SW480 (cell line): Measurements from ENCODE around the gene RSRC1.
"Not testable (repeated sequence)": the region's sequence is repeated elsewhere in the genome, so short reads cannot be mapped to it uniquely, and the experiment has no call there.

Experiments
- DNase-seq: peaks from one replicate; pipeline ENCODE4 v3.0.0-alpha.2; 2016; ENCODE audit warnings: low spot score

RSRC1 gene

DNA sequence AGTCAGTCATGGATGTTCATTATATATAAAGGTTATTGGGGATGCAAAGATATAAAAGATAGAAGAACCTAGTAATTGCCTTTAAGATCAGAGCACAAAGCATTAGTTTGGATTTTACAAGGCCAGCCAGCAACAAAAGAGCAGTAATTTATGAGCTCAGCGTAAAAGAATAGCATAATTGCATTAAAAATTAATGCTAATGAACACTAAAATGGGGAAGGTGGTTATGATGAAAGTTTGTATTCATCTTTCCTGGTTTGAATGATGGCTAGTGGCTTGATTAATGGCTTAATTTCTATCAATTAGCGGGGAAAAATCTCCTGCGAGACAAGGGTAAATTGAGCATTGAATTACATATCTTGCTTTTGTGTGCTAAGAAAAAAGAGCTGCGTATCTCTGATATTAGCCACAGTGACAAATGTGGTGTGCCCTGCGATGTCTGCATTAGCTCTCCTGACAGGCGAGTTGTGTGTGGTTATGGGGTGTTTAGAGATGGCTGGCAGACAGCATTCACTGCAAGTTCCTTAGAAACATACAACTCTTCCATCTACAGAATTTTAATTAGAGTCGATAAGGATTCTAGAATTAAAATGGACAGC is 418.3 kb downstream of the RSRC1 start:
- DNase-seq, result no peak

DNA sequence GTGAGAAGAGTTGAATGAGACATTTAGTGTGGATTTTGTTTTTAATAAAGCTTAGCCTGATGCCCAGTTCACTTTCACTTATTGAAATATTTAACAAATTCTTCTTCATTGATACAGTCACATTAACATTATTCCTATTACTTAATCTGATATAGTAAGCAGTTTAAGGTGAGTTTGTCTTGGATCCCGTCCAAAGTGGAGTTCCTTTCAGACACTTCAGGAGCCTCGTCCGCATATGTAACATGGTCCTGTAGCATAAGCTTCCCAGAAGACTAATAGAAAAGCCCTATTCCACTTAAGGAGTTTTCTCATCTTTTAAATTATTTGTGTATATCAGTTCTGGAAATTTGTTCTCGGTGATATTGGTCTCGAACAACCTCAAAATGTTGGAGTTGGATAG is 421.4 kb downstream of the RSRC1 start:
- no peak for DNase-seq

DNA sequence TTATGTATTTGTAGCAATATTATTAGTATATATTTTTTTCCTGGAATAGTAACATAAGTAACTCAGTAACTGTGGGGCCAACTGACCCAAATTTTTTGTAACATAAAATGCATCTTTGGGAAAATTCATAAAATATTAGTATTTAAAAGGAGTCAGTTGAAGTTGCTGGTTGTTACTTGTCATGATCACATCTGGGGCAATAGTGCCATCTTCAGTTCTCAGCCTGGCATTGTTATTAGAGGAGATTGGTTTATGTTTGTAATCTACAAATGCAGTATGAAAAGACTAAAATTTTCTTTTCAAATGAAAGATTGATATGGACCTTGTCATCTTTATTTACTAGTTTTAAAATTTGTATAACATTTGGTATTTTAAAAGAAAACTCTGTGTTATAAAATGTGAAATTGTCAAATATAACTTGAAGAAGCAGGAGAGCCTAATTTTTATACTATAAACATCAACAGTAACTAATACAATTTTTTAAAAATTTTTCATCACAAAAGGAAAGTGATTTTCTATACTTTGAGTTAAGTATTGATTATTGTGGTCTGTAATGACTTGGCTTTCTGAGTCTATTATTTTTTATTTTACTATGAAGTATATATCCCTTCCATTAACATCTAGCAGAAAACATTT is 422.3 kb downstream of the RSRC1 start:
- peak; percentile 55 for DNase-seq

DNA sequence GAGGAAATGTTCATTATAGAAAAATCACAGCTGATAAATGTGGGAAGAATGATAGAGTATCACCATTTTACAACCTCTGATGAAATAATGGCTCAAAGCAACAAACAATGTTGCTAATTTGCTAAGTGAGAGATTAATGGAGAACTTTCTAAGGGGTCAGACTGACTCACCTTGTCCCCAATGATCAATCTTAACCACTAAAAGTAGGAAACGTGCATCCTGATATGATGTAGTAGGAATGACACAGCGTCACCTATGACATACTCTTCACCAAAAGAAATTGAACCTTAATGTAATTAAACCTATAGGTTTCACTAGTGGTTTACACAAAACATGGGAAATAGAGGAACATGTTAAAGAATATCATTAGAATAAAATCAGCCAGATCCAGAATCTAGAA is 426.0 kb downstream of the RSRC1 start:
- DNase-seq, result no peak

DNA sequence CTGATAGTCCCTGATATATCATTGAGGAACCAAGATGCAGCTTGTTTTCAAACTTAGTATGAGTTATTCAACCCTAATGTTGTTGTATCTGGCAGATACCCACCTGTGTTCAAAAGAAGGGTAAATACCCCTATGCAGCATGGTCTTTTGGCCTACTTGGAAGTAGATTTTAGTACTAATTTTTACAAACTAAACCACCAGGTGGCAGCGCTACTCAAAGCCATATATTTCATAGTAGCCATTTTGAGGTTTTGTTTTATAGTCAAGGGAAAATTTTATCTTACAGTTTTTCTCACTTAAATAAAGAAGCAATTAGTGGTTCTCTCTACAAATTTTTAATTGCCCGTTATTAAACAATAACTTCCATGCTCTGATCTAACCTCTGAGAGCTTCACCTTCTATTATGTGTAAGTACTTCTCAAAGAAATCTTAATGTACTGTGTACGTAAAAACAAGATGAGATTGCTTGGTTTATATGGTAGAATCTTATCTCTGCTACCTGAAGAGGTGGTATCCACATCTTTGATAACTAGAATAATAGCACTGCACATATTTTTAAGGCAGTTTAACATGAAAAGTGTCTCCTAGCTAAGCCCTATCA is 429.6 kb downstream of the RSRC1 start:
- peak; percentile 48 for DNase-seq

DNA sequence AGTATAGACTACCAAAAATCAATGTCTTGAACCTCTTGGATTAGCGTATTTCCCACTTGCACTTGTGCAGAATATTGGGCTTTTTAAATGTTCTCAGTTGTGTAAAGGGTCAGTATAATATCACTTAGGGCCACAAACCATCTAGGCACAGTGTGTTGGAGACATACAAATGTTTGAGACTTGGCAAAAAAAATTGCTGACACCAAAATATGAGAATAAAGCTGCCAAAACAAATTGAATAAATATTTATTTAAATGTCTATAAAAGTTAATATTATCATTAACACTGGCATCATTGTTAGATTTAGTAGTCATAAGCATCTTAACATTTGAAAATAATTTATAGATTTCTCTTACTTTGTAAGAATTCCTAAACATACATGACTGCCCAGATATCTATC is 430.2 kb downstream of the RSRC1 start:
- DNase-seq, result no peak

DNA sequence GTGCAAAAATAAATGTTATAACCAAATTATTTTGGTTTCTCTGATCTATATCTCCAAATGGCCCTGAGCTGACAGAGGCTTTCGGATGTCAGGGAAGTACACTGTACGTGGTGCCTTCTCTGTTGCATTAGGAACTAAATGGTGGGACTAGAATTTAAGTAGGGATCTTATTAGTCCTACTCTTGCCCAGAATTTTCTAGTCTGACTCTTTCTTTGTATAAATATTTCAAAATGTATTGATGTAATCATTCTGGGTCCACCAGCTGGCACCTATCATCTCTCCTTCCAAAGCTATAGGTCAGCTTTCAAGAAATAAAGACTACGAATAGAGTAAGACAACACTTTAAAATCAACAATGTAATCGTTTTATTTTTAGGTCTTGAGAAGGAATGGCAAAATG is 438.8 kb downstream of the RSRC1 start:
- no peak for DNase-seq

DNA sequence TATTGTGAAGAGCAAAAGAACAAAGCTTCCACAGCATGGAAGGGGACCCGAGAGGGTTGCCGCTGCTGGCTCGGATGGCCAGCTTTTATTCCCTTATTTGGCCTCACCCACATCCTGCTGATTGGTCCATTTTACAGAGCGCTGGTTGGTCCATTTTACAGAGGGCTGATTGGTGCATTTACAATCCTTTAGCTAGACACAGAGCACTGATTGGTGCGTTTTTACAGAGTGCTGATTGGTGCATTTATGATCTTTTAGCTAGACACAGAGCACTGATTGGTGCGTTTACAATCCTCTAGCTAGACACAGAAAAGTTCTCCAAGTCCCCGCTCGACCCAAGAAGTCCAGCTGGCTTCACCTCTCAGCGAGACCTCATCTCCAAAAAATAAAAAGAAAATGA is 440.0 kb downstream of the RSRC1 start:
- not testable (repeated sequence) for DNase-seq

DNA sequence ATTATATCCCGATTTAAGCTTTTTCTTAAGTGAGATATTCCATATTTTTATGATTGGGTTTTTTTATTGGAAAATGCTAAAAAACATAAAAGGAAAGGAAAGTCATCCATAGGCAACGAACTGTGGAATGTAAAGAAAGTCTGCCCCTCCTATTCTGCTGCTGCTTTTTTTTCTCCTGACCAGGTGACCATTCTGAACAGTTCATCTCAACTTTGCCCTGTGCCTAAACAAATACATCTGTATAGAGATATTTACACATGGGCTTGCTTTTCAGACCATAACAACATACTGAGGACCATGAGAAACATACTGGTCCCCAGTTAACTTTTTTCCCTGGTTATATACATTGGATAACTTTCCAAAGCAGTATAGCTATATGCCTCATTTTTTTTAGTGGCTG is 442.2 kb downstream of the RSRC1 start:
- DNase-seq, result no peak

DNA sequence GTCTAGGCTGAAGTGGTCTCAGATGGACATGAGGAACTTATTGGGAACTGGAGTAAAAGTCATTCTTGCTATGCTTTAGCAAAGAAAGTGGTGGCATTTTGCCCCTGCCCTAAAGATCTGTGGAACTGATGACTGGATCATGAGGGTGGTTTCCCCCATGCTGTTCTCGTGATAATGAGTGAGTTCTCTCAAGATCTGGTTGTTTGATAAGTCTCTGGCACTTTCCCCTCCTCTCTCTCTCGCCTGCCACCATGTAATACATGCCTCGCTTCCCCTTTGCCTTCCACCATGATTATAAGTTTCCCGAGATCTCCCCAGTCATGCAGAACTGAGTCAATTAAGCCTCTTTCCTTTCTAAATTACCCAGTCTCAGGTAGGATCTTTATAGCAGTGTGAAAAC is 449.6 kb downstream of the RSRC1 start:
- DNase-seq, result no peak

DNA sequence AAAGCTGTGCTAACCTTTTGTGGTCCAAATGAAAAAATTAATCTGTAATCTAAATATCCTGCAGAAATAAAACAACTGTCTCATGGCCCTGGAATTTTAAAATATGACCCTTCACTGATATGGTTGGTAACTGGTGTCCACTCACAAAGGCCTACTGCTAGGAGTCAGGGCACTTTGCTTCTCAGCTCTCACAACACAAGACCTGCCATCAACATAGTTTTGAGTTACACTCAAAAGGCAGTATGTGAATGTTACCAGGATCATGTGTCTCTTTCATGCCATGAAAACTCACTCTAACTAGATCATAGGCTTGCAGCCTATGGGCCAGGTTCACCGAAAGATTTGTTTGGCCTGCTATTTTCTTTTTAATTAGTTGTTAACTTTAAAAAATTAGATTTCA is 451.1 kb downstream of the RSRC1 start:
- DNase-seq, result no peak

DNA sequence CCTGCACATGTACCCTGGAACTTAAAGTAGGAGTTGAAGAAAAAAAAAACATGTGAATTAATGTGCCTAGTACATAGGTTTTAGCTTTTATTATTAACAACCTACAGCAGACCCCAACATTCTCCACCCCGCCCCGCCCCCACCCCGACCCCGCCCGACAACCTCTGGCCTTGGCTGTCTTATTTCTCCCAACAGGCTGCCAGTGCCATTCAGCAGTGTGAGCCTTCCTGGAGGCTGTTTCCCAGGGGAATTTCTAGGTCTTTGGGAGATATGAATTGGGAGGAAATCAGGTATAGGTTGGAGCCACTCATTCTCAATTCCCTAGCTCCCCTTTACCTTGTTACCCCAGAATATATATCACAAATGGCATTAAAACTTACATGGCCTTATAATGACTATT is 452.8 kb downstream of the RSRC1 start:
- no peak for DNase-seq

DNA sequence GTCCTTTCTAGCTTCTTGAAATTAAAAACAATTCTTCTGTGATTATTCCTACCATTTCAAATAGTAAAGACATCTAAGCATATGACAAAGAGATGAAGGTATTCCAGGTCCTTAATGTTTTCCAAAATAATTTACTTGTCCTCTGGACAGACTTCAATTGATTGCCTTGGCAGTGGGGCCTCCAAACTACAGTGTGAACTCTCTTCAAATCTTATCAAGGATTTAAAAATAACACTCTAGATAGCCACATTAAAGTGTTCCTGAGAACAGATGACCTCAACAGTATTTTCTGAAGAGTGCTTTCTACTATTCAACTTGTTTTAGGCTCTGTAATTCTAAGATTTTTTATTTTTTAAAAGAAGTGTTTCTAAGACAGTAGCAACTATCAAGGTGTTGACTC is 453.2 kb downstream of the RSRC1 start:
- DNase-seq, result no peak

DNA sequence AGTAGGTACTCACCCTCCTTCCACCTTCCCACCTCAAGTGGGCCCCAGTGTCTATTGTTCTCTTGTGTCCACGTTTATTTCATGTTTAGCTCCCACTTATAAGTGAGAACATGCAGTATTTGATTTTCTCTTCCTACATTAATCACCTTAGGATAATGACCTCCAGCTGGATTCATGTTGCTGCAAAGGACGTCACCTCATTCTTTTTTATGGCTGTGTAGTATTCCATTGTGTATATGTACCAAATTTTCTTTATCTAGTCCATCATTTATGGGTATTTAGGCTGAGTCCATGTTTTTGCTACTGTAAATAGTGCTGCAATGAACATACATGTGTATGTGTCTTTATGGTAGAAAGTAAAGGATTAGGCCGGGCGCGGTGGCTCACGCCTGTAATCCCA is 455.2 kb downstream of the RSRC1 start:
- DNase-seq, result no peak

DNA sequence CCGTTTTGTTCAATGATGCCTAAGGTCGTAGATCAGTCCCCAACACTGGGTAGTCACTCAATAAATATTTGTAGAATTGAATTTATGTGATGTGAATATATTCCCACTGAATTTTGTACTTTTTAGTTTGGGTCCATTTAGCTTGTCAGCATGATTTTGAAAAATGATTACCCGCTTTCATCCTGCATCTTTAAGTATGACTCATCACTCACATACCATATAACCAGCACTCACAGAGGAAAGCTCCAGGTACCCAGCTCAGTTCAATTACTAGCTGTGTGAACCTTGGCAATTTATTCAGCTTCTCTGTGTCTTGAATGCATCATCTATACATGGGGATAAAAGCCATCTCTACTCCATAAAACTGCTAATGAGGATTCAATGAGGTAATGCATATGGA is 458.9 kb downstream of the RSRC1 start:
- DNase-seq, result peak; percentile 54

DNA sequence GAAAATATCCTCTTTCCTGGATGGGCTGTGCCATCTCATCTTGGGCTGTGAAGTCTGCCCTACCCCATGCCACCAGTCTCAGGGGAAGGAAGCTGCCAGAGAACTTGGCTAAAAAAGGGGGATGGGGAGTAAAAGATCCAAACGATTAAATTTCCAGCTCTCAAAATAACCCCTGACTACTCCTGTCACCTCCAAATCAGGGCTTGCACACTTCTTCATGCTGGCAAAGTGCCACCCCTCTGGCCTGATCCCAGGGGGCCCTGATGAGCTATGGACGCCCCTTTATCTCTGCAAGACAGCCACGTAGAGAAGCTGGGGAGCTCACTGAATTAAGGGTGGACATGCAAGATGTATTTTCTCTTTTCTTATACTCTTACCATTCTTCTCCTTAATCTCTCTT is 459.9 kb downstream of the RSRC1 start:
- no peak for DNase-seq

DNA sequence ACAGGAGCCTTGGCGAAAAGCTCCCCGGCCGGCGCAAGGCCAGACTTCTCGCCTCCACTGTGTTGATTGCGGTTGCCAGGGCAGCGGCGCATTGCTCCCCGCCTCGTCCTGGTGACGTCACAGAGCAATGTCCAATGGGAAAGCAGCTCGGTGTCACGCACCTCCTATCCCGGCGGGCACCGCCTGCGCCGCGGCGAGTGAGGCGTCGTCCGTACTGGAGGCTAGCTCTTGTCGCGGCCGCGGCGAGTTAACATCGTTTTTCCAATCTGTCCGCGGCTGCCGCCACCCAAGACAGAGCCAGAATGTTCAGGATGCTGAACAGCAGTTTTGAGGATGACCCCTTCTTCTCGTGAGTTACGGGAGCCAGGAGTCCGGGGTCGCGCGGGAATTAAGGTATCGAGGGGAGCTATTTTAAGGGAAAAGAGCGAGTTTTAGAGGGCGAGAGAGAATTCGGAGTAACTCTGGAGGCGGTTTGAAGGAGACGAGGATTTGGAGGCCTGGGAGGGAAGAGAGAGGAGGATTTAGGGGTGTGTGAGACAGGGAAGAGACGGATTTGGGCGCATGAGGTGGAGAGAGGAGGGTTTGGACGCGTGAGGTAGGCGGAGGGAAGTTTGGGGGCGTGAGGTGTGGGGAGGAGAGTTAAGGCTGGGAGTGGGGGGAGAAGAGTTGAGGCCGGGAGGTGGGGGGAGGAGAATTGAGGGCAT is 461.3 kb downstream of the RSRC1 start, which contains the start of gene MLF1:
Gene MLF1 (plus strand): TSS at position 196 of the 704 bp plus-strand sequence. CDS start 107 bp downstream, at position 303.
- DNase-seq, result peak; percentile 95

DNA sequence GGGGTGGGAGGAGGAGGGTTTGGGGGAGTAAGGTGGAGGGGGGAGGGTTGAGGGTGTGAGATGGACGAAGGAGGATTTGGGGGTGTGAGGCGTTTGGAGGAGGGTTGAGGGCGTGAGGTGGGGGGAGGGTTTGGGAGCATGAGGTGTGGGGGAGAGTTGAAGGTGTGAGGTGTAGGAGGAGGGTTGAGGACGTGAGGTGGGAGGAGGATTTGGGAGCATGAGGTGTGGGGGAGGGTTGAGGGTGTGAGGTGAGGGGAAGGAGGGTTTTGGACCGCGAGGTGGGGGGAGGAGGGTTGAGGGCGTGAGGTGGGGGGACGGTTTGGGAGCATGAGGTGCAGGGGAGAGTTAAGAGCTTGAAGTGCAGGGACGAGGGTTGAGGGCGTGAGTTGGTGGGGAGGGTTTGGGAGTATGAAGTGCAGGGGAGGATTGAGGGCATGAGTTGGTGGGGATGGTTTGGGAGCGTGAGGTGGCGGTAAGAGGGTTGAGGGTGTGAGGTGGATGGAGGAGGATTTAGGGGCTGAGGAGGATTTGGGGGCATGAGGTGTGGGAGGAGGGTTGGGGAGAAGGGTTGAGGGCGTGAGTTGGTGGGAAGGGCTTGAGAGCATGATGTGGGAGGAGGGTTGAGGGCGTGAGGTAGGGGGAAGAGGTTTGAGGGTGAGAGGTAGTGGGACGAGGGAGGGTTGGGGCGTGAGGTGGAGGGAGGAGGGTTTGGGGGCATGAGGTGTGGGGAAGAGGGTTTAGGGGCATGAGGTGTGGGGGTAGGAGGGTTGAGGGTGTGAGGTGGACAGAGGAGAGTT is 462.3 kb downstream of the RSRC1 start:
- DNase-seq, result no peak

DNA sequence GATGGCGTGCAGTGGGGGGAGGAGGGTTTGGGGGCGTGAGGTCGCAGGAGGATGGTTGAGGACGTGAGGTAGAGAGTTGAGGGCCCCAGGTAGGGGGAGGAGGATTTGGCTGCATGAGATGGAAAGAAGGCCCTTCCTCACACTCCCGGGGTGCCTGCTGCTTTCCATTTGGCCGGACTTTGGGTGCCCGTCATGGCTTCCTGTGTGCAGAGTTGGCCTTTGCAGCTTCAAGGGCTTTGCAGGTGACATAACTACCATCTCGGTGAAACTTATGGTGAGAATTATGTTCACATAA is 462.8 kb downstream of the RSRC1 start:
- no peak for DNase-seq

DNA sequence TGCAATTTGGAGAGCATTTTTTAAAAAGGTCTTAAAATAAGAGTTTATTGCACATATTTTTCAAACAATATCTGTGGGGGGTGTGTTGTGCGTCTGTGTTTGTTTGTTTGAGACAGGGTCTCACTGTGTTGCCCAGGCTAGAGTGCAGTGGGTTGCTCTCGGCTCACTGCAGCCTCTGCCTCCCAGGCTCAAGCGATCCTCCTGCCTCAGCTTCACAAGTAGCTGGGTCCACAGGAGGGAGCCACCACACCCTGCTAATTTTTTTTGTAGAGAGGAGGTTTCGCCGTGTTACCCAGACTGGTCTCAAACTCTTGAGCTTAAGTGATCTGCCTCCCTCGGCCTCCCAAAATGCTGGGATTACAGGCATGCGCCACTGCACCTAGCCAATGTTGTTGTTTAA is 463.8 kb downstream of the RSRC1 start:
- DNase-seq, result no peak

DNA sequence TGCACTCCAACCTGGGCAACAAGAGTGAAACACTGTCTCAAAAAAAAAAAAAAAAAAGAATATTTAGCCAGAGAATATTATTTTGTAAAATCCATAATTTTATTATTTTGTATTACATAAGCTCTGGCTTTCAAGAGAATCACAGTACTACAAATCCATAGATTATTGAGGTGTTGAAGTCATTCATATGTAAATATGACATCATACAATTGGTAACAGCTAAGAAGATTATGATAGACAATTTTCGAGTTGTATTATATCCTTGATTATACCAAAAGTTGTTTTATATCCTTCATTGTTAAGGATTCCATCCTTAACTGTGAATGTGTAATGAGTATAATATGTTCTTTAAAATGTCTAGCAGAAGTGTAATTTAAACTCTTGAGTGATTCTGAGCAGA is 464.8 kb downstream of the RSRC1 start:
- no peak for DNase-seq

DNA sequence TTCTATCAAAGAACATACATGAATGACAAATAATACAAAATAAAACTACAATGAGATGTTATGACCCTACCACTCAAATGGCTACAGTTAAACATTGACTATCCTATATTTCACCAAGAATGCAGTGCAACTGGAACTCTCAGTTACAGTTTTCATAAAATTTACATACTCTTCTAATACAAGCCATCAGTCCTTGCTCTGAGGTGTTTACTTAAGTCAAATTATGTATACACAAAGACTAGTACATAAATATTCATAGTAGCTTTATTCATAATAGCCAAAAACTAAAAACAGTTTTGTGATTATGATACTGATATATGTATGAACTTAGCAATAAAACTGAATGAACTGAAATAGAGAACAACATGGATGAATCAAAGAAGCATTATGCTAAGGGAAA is 480.3 kb downstream of the RSRC1 start:
- DNase-seq, result no peak
